RWPE1 (cell line): ENCODE results near the gene DPP6.

Experiments used
- CTCF ChIA-PET: fragments of 350-600 bp; sonication (Branson Sonifier 250); formaldehyde crosslinking; extraction: SDS; loops from one replicate; lab custom pipeline; 2021; lab: Yijun Ruan, JAX
- POLR2A ChIA-PET: fragments of 400-600 bp; formaldehyde crosslinking; extraction: SDS; loops from one replicate; lab custom pipeline; 2020; ENCODE audit warnings: antibody characterized with exemption; ENCODE audit not compliant: low non-redundant PET; lab: Yijun Ruan, JAX
- DNase-seq: peaks from one replicate; pipeline ENCODE4 v3.0.0; 2012; ENCODE audit warnings: low spot score
- H3K27ac ChIP-seq: fragments of 450-650 bp; 2 replicates; pipeline ENCODE4 v1.5.1; 2017
- CTCF ChIP-seq: fragments of 450-650 bp; conservative IDR thresholded peaks from 2 replicates; pipeline ENCODE4 v1.5.1; 2017; ENCODE audit warnings: low read depth, mild to moderate bottlenecking

The DPP6 gene

GRCh38 chr7:154204046-154204445 lies 151.8 kb downstream of the DPP6 start:
- ChIA-PET CTCF (no interaction called here), POLR2A (no interaction called here)
- H3K27ac ChIP-seq: no peak overlapping the region
- no peak for TF ChIP-seq CTCF
- no peak for DNase-seq

GRCh38 chr7:154212861-154213260 lies 160.7 kb downstream of the DPP6 start:
- no peak overlapping the region for H3K27ac ChIP-seq
- ChIA-PET POLR2A (no interaction called here), CTCF (no interaction called here)
- no peak for DNase-seq
- TF ChIP-seq CTCF: no peak

GRCh38 chr7:154217688-154218340 lies 165.6 kb downstream of the DPP6 start:
- H3K27ac ChIP-seq: no peak overlapping the region
- no peak for DNase-seq
- ChIA-PET POLR2A (no interaction called here), CTCF (no interaction called here)
- TF ChIP-seq CTCF: no peak

GRCh38 chr7:154231732-154232131 lies 179.5 kb downstream of the DPP6 start:
- ChIA-PET CTCF (no interaction called here), POLR2A (no interaction called here)
- no peak for DNase-seq
- TF ChIP-seq CTCF: no peak
- no peak overlapping the region for H3K27ac ChIP-seq

- CTCF ChIA-PET: interaction anchor here (0.7 kb wide), 1 partner anchor 68 kb away, joined by 3 read pairs; no protein-coding TSS in a partner anchor
- TF ChIP-seq CTCF: no peak
- DNase-seq: no peak
- POLR2A ChIA-PET: no interaction called here
- no peak overlapping the region for H3K27ac ChIP-seq
Observed at GRCh38 chr7:154232700-154233099, 180.5 kb downstream of the DPP6 start.

- POLR2A ChIA-PET: no interaction called here
- no peak for DNase-seq
- CTCF ChIA-PET: no interaction called here
- no peak for TF ChIP-seq CTCF
- no peak overlapping the region for H3K27ac ChIP-seq
Observed at GRCh38 chr7:154241988-154242387, 189.8 kb downstream of the DPP6 start.

- ChIA-PET POLR2A (no interaction called here), CTCF (no interaction called here)
- H3K27ac ChIP-seq: no peak overlapping the region
- DNase-seq: no peak
- no peak for TF ChIP-seq CTCF
Observed at GRCh38 chr7:154242709-154243108, 190.5 kb downstream of the DPP6 start.
